ENCODE results near the gene CLEC18B. TPM values are rescaled to one million over a fixed set of nuclear protein-coding genes. Genes with fewer than 3 reads are reported as not detected.

Gene CLEC18B
- polyA plus RNA-seq, 1 donor (not counting 4 experiments of a cell fraction or from before 2014, with no cell fraction given) = 0.46 TPM

- no peak overlapping the region for H2AFZ ChIP-seq (ENCODE audit: control insufficient read depth, low read length)
- dilution Hi-C loops (cut with MboI; ENCODE audit: extremely low pct_ligation_motif_present, low sequenced_read_pairs) = no loop called here
- DNase-seq (ENCODE audit: low read depth, low spot score) = no peak
Measured at GRCh38 chr16:74463888-74464287, 42.6 kb upstream of the CLEC18B start.

GRCh38 chr16:74462361-74462760 is 41.1 kb upstream of the CLEC18B start:
- no peaks in the 10 kb centered on the region for H3K9me3 ChIP-seq (ENCODE audit: control insufficient read depth, low read depth, low read length)
- dilution Hi-C loops (cut with MboI; ENCODE audit: extremely low pct_ligation_motif_present, low sequenced_read_pairs) = no loop called here
- peak overlapping the region; percentile 35 for H3K9ac ChIP-seq (ENCODE audit: control insufficient read depth, extremely low read depth, insufficient read depth, low read length)
- FAIRE-seq (peak; percentile 94), DNase-seq (ENCODE audit: low read depth, low spot score) (peak; percentile 50)
- peaks cover 5% of the 10 kb centered on the region for H3K9me1 ChIP-seq (ENCODE audit: control insufficient read depth, extremely low read depth, insufficient read depth, low read length)
- no peaks in the 10 kb centered on the region for H3K79me2 ChIP-seq (ENCODE audit: control insufficient read depth, insufficient read depth, low read length)
- no peak overlapping the region for H2AFZ ChIP-seq (ENCODE audit: control insufficient read depth, low read length)
- no peaks in the 10 kb centered on the region for H4K20me1 ChIP-seq (ENCODE audit: control insufficient read depth, extremely low read depth, insufficient read depth, low read length)
- peak overlapping the region; percentile 22 for H3K4me2 ChIP-seq (ENCODE audit: control insufficient read depth, extremely low read depth, insufficient read depth, low read depth, low read length)
- H3K4me1 ChIP-seq (ENCODE audit: control insufficient read depth, extremely low read depth, insufficient read depth, low read length) = peaks cover 17% of the 10 kb centered on the region
- TF ChIP-seq EZH2 (IDR thresholded peaks at IDR 0.05; ENCODE audit: low read length) (no peak), CTCF (optimal IDR thresholded peaks at IDR 0.05 in 1 of 3, IDR thresholded peaks at IDR 0.05 in 1 of 3, conservative IDR thresholded peaks at IDR 0.05 in 1 of 3; ENCODE audit: extremely low read depth in 1 of 3, insufficient read depth in 2 of 3, low read length in 3 of 3) (no peak)
- H3K36me3 ChIP-seq (ENCODE audit: control insufficient read depth in 2 of 2, extremely low read depth in 1 of 2, insufficient read depth in 2 of 2, low read length in 2 of 2) = peaks cover 20 to 22% of the 10 kb centered on the region in 2 experiments
- no peak overlapping the region for H3K4me3 ChIP-seq (ENCODE audit: control insufficient read depth in 2 of 3, extremely low read depth in 1 of 3, insufficient read depth in 2 of 3, low read depth in 1 of 3, low read length in 3 of 3)
- H3K27ac ChIP-seq (ENCODE audit: control insufficient read depth, insufficient read depth, low read length) = peak overlapping the region; percentile 58
- H3K27me3 ChIP-seq (ENCODE audit: control insufficient read depth, extremely low read depth, insufficient read depth, low read length) = no peaks in the 10 kb centered on the region

More at GRCh38 chr16:74463888-74464287, 42.6 kb upstream of the CLEC18B start:
- H3K27me3 ChIP-seq (ENCODE audit: control insufficient read depth, extremely low read depth, insufficient read depth, low read length) = no peaks in the 10 kb centered on the region
- H3K36me3 ChIP-seq (ENCODE audit: control insufficient read depth in 2 of 2, extremely low read depth in 1 of 2, insufficient read depth in 2 of 2, low read length in 2 of 2) = peaks cover 19 to 23% of the 10 kb centered on the region in 2 experiments
- no peak overlapping the region for H3K9ac ChIP-seq (ENCODE audit: control insufficient read depth, extremely low read depth, insufficient read depth, low read length)
- no peak overlapping the region for H3K4me2 ChIP-seq (ENCODE audit: control insufficient read depth, extremely low read depth, insufficient read depth, low read depth, low read length)
- H4K20me1 ChIP-seq (ENCODE audit: control insufficient read depth, extremely low read depth, insufficient read depth, low read length) = no peaks in the 10 kb centered on the region
- H3K27ac ChIP-seq (ENCODE audit: control insufficient read depth, insufficient read depth, low read length) = no peak overlapping the region
- no peaks in the 10 kb centered on the region for H3K9me3 ChIP-seq (ENCODE audit: control insufficient read depth, low read depth, low read length)
- no peak overlapping the region for H3K4me3 ChIP-seq (ENCODE audit: control insufficient read depth in 2 of 3, extremely low read depth in 1 of 3, insufficient read depth in 2 of 3, low read depth in 1 of 3, low read length in 3 of 3)
- no peak for FAIRE-seq
- TF ChIP-seq CTCF (optimal IDR thresholded peaks at IDR 0.05 in 1 of 3, IDR thresholded peaks at IDR 0.05 in 1 of 3, conservative IDR thresholded peaks at IDR 0.05 in 1 of 3; ENCODE audit: extremely low read depth in 1 of 3, insufficient read depth in 2 of 3, low read length in 3 of 3) (no peak), EZH2 (IDR thresholded peaks at IDR 0.05; ENCODE audit: low read length) (no peak)
- peaks cover 20% of the 10 kb centered on the region for H3K4me1 ChIP-seq (ENCODE audit: control insufficient read depth, extremely low read depth, insufficient read depth, low read length)
- no peaks in the 10 kb centered on the region for H3K9me1 ChIP-seq (ENCODE audit: control insufficient read depth, extremely low read depth, insufficient read depth, low read length)
- H3K79me2 ChIP-seq (ENCODE audit: control insufficient read depth, insufficient read depth, low read length) = no peaks in the 10 kb centered on the region

All from keratinocyte (primary cell).